ENCODE measurements around the gene RAD51C. TPM values are rescaled to one million over a fixed set of nuclear protein-coding genes. Genes with fewer than 3 reads are reported as not detected.

Gene RAD51C
- polyA plus RNA-seq, 1 donor (not counting 4 experiments of a cell fraction or from before 2014, with no cell fraction given) = 41.8 TPM

GRCh38 chr17:58660621-58661020 lies 31.8 kb upstream of the RAD51C start:
- H4K20me1 ChIP-seq (ENCODE audit: control insufficient read depth, extremely low read depth, insufficient read depth, low read length) = no peaks in the 10 kb centered on the region
- no peaks in the 10 kb centered on the region for H3K36me3 ChIP-seq (ENCODE audit: control insufficient read depth in 2 of 2, extremely low read depth in 1 of 2, insufficient read depth in 2 of 2, low read length in 2 of 2)
- H3K79me2 ChIP-seq (ENCODE audit: control insufficient read depth, insufficient read depth, low read length) = no peaks in the 10 kb centered on the region
- H3K4me1 ChIP-seq (ENCODE audit: control insufficient read depth, extremely low read depth, insufficient read depth, low read length) = peaks cover 6% of the 10 kb centered on the region
- no peak overlapping the region for H3K4me2 ChIP-seq (ENCODE audit: control insufficient read depth, extremely low read depth, insufficient read depth, low read depth, low read length)
- no peak for DNase-seq (ENCODE audit: low read depth, low spot score)
- no peak overlapping the region for H3K27ac ChIP-seq (ENCODE audit: control insufficient read depth, insufficient read depth, low read length)
- no peak overlapping the region for H3K4me3 ChIP-seq (ENCODE audit: control insufficient read depth in 2 of 3, extremely low read depth in 1 of 3, insufficient read depth in 2 of 3, low read depth in 1 of 3, low read length in 3 of 3)
- no peaks in the 10 kb centered on the region for H3K9me1 ChIP-seq (ENCODE audit: control insufficient read depth, extremely low read depth, insufficient read depth, low read length)
- no peak overlapping the region for H3K9ac ChIP-seq (ENCODE audit: control insufficient read depth, extremely low read depth, insufficient read depth, low read length)
- dilution Hi-C loops (cut with MboI; ENCODE audit: extremely low pct_ligation_motif_present, low sequenced_read_pairs) = no loop called here
- peaks cover 3% of the 10 kb centered on the region for H3K27me3 ChIP-seq (ENCODE audit: control insufficient read depth, extremely low read depth, insufficient read depth, low read length)
- no peak overlapping the region for H2AFZ ChIP-seq (ENCODE audit: control insufficient read depth, low read length)
- H3K9me3 ChIP-seq (ENCODE audit: control insufficient read depth, low read depth, low read length) = no peaks in the 10 kb centered on the region
- TF ChIP-seq EZH2 (IDR thresholded peaks at IDR 0.05; ENCODE audit: low read length) (no peak), CTCF (optimal IDR thresholded peaks at IDR 0.05 in 1 of 3, IDR thresholded peaks at IDR 0.05 in 1 of 3, conservative IDR thresholded peaks at IDR 0.05 in 1 of 3; ENCODE audit: extremely low read depth in 1 of 3, insufficient read depth in 2 of 3, low read length in 3 of 3) (no peak)
- FAIRE-seq = no peak

- Histone ChIP-seq H3K9me3 (ENCODE audit: control insufficient read depth, low read depth, low read length) (no peaks in the 10 kb centered on the region), H4K20me1 (ENCODE audit: control insufficient read depth, extremely low read depth, insufficient read depth, low read length) (no peaks in the 10 kb centered on the region), H3K4me3 (ENCODE audit: control insufficient read depth in 2 of 3, extremely low read depth in 1 of 3, insufficient read depth in 2 of 3, low read depth in 1 of 3, low read length in 3 of 3) (no peak overlapping the region), H3K27me3 (ENCODE audit: control insufficient read depth, extremely low read depth, insufficient read depth, low read length) (peaks cover 3% of the 10 kb centered on the region), H3K4me1 (ENCODE audit: control insufficient read depth, extremely low read depth, insufficient read depth, low read length) (peaks cover 6% of the 10 kb centered on the region), H3K36me3 (ENCODE audit: control insufficient read depth in 2 of 2, extremely low read depth in 1 of 2, insufficient read depth in 2 of 2, low read length in 2 of 2) (no peaks in the 10 kb centered on the region), H3K4me2 (ENCODE audit: control insufficient read depth, extremely low read depth, insufficient read depth, low read depth, low read length) (no peak overlapping the region), H3K79me2 (ENCODE audit: control insufficient read depth, insufficient read depth, low read length) (no peaks in the 10 kb centered on the region), H3K9me1 (ENCODE audit: control insufficient read depth, extremely low read depth, insufficient read depth, low read length) (no peaks in the 10 kb centered on the region), H3K27ac (ENCODE audit: control insufficient read depth, insufficient read depth, low read length) (no peak overlapping the region), H3K9ac (ENCODE audit: control insufficient read depth, extremely low read depth, insufficient read depth, low read length) (no peak overlapping the region), H2AFZ (ENCODE audit: control insufficient read depth, low read length) (no peak overlapping the region)
- FAIRE-seq (no peak), DNase-seq (ENCODE audit: low read depth, low spot score) (no peak)
- dilution Hi-C loops (cut with MboI; ENCODE audit: extremely low pct_ligation_motif_present, low sequenced_read_pairs) = no loop called here
- TF ChIP-seq EZH2 (IDR thresholded peaks at IDR 0.05; ENCODE audit: low read length) (no peak), CTCF (optimal IDR thresholded peaks at IDR 0.05 in 1 of 3, IDR thresholded peaks at IDR 0.05 in 1 of 3, conservative IDR thresholded peaks at IDR 0.05 in 1 of 3; ENCODE audit: extremely low read depth in 1 of 3, insufficient read depth in 2 of 3, low read length in 3 of 3) (no peak)
Measured at GRCh38 chr17:58661499-58661898, 30.9 kb upstream of the RAD51C start.
